GM12875 (cell line): Measurements from ENCODE around the gene TEX29.

Source experiments
- H3K4me3 ChIP-seq: one replicate; pipeline ENCODE4 v1.5.1; 2011; ENCODE audit warnings: low read depth, low read length, control low read depth
- TF ChIP-seq, protein P1 (sequence below): IDR thresholded peaks from 2 replicates; pipeline ENCODE4 v1.5.1; 2011; ENCODE audit warnings: low read depth, mild to moderate bottlenecking, control low read depth, inconsistent platforms, low read length, moderate library complexity, borderline replicate concordance; ENCODE audit not compliant: insufficient read depth

Gene TEX29

DNA sequence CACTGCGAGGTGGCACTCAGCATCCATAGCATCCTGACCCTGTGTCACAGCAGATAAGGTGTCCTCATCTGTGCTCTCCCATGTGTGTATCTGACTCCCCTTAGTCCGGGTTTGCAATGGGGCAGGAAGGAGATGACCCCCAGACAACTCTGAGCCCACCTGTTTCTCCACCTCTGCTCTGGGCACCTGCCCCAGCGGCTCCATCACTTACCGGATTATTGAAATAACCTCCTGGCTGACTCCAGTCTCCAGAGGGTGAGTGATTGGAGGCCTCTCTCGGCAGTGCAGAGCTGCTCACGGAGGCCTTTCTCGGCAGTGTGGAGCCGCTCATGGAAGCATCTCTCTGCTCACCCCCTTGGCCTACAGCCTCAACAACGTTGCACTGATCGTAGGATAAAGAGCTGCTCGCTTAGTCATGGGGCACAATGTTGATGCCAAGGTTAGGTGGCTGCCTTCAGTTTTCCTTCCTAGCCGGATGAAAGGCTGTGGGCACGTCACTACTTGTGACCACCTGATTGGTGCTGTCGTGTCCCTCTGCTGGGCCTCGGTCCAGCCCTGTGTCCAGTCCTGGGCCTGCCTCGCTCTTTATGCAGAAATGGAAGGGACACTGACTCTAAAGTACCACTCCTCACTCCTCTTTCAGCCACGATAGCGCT is 67.6 kb downstream of the TEX29 start:
- TF ChIP-seq, protein P1, sequence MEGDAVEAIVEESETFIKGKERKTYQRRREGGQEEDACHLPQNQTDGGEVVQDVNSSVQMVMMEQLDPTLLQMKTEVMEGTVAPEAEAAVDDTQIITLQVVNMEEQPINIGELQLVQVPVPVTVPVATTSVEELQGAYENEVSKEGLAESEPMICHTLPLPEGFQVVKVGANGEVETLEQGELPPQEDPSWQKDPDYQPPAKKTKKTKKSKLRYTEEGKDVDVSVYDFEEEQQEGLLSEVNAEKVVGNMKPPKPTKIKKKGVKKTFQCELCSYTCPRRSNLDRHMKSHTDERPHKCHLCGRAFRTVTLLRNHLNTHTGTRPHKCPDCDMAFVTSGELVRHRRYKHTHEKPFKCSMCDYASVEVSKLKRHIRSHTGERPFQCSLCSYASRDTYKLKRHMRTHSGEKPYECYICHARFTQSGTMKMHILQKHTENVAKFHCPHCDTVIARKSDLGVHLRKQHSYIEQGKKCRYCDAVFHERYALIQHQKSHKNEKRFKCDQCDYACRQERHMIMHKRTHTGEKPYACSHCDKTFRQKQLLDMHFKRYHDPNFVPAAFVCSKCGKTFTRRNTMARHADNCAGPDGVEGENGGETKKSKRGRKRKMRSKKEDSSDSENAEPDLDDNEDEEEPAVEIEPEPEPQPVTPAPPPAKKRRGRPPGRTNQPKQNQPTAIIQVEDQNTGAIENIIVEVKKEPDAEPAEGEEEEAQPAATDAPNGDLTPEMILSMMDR, result no peak

DNA sequence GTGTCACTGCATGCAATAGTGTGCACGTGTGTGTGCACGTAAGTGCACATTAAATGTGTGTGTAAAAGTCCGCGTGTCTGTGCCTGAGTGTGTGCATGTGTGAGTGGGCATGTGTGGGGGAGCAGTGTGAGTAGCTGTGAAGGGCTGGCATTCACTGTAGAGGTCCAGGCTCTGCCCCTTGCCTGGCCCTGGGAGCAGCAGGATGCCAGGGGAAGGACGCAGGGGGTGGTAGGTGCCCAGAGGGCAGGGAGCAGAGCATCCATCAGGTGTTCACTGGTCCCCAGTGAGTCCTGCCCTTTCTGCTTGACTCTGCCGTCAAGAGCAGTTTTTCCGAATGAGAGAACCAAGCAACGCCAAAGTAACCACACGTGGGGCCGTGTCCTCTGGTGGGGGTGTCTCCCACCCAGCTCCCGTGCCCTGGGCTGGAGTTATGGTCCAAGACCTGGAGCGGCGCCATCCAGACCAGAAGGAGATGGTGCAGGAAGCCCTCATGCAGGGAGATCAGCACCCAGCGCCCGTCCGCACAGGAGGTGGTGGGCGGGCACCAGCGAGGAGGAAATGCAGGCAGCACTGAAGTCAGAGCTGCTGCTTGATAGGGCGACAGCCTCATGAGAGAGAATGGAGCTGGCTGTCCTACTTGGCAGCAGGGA is 68.5 kb downstream of the TEX29 start:
- no peak overlapping the region for H3K4me3 ChIP-seq
- TF ChIP-seq, protein P1, result no peak

More for the DNA sequence above, 67.6 kb downstream of the TEX29 start:
- no peak overlapping the region for H3K4me3 ChIP-seq

DNA sequence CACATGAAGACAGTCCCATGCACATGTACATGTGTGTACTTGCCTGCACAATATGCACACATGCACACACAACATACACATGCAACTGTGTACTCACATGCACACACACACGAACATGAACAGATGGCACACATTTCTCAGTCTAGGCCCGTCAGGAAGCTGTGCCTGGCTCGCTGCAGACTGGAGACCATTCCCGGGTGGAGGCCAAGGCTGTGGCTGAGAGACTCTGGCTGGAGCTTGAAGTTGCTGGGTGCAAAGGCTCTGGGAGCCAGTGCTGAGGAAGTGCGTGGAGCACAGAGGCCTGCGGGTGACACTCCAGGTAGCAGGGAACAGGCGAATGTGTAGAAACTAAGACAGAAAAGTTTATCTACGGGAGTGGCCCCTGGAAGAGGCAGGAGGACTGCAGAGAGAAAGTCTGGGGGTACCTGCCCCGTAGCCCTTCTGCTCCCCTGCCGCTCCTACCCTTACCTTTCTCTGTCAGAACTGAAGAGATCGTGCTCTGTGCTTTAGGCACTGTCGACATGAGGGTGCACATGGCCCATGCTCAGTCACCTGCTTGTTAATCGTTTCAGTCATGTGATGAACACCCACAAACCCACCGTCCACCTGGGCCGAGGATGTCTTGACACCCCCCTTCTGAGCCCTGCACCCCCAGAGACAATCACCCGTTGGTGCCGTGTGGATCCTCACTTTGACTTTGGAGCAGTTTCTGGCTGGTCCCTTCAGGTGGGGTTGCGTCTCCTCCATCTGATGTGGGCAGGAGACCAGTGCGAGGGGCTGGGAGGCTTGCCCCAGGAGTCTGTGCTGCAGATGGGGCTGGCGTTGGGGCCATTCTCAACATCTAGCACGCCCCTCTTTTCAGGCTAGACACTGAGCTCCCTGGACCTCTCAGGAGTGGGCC is 69.4 kb downstream of the TEX29 start:
- TF ChIP-seq, protein P1, result no peak
- no peak overlapping the region for H3K4me3 ChIP-seq

DNA sequence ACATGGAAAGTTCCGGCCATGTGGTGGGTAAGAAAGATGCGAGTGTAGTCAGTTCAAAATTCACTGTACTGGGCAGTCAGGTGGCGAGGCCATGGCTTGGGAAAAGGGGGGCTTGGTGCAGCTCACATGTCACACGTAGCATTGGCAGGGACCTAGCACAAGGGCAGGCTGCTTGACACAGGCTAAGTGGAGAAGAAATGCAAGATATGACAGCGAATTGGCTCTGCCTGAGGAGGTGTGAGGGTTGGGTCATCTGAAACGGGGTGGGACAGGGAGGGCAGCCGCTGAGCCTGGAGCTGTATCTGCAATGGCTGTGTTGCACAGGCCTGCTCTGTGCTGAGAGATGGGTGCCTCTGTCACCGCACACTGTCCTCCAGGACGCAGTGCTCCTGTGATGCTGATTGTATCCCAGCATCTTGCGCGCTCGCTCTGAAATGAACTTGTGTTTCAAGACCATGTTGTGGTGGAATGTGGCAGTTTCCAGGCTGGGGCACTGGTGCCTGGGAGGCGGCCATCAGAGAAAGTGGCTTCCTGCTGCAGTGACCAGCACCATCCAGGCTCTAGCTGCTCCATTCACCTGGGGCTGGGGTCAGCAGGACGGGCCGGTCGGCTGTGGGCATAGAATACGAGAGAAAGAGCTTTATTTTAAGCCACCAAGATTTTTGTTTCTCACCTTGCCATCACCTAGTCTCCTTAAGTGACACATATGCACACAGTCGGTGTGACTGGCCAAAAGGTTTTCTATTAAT is 70.3 kb downstream of the TEX29 start:
- TF ChIP-seq, protein P1, result no peak

DNA sequence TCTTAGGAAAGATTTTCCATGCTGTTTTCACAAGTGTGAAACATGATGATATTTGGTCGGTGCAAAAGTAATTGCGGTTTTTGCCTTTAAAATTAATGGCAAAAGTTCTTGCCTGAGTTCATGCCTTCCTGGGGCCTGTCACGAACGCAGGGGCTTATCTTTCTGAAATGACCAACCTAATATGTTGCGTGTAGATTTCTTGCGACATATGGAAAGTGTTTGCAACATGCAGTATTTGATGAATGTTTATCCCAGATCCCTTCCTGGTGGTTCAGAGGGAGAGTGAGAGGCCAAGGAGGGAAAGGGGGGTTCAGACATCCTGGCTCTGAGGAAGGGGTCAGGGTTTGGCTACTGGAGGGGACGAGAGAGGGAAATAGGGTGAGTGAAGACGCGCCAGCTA is 72.0 kb downstream of the TEX29 start:
- TF ChIP-seq, protein P1, result no peak
- H3K4me3 ChIP-seq, result no peak overlapping the region

More for the DNA sequence above, 70.3 kb downstream of the TEX29 start:
- no peak overlapping the region for H3K4me3 ChIP-seq

DNA sequence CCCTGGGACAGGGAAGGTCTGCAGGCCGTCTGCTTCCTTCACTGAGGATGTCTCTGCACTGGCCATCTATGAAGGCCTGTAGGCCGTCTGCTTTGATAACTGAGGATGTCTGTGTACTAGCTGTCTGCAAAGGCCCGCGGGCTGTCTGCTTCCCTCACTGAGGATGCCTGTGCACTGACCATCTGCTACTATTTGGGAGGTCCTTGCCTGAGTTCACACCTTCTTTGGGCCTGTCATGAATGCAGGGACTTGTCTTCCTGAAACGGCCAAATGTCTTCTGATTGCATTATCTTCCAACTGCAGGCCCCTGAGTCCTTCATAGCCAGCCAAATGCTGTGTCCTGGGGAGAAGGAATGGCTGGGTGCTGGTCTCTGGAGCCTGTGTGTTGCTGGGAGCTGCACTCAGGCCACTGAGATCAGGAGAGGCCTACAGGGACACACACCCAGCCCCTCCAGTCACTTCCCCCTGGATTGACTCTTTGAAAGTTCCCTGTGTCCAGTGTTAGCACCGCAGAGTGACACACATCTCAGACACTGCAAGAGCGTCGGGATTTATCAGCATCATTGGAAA is 72.9 kb downstream of the TEX29 start:
- H3K4me3 ChIP-seq, result no peak overlapping the region
- TF ChIP-seq, protein P1, result no peak
